Measurements from ENCODE around the gene PTPN1. TPM values are rescaled to one million over a fixed set of nuclear protein-coding genes. Genes with fewer than 3 reads are reported as not detected.
A peak's percentile ranks its signal among the peaks of the same experiment; 100 is the strongest.

PTPN1 gene
- total and polyA plus RNA-seq, 4 donors = 51.4 to 80.4 (median 64.7) TPM

DNA sequence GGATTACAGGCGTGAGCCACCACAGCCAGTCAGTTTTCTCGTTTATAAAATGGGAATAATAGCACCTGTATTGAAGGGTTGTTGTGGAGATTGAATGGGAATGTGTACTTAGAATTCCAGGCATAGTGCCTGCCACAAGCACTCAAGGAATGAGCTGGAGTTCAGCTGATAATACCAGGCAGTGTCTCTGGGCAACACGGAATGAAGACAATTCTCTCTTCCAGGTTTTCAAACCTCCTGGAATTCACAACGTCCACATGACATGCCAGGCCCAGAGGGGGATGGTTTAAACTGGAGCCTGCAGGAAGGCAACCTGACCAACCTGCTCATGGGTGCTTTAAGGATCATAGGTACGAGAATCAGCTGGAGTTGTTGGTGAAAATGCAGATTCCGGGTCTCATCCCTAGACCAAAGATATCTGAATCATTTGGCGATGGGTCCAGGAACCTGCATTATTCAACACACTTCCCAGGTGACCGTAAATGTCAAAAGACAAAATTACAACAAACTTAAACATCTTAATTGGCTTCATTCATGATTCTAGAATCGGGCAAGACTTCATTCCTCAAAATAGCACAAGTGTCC lies 1.9 kb upstream of the PTPN1 start:
- no peaks in the 10 kb centered on the region for H3K27me3 ChIP-seq (ENCODE audit: control insufficient read depth in 3 of 3, insufficient read depth in 3 of 3, low read length in 2 of 3)
- 78 to 90% methylated on average over 9 of the region's 9 CpGs for WGBS, 2 donors
- no peak overlapping the region for H3K4me3 ChIP-seq
- peaks cover 0 to 4% (median 0%) of the 10 kb centered on the region in 4 donors for H3K36me3 ChIP-seq (ENCODE audit: control insufficient read depth in 4 of 4, insufficient read depth in 4 of 4, low read length in 4 of 4)
- TF ChIP-seq, protein P1, sequence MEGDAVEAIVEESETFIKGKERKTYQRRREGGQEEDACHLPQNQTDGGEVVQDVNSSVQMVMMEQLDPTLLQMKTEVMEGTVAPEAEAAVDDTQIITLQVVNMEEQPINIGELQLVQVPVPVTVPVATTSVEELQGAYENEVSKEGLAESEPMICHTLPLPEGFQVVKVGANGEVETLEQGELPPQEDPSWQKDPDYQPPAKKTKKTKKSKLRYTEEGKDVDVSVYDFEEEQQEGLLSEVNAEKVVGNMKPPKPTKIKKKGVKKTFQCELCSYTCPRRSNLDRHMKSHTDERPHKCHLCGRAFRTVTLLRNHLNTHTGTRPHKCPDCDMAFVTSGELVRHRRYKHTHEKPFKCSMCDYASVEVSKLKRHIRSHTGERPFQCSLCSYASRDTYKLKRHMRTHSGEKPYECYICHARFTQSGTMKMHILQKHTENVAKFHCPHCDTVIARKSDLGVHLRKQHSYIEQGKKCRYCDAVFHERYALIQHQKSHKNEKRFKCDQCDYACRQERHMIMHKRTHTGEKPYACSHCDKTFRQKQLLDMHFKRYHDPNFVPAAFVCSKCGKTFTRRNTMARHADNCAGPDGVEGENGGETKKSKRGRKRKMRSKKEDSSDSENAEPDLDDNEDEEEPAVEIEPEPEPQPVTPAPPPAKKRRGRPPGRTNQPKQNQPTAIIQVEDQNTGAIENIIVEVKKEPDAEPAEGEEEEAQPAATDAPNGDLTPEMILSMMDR (IDR thresholded peaks at IDR 0.05; ENCODE audit: control extremely low read depth, extremely low read depth) = no peak
- ATAC-seq (ENCODE audit: insufficient read depth, low FRiP score) (no peak), DNase-seq (no peak)
- H3K9ac ChIP-seq (ENCODE audit: insufficient read depth in 1 of 2, low read length in 2 of 2) = no peak overlapping the region
- no peak overlapping the region for H3K27ac ChIP-seq (ENCODE audit: low read depth in 1 of 2, low read length in 1 of 2)
- no peaks in the 10 kb centered on the region for H3K9me3 ChIP-seq (ENCODE audit: control insufficient read depth in 4 of 4, insufficient read depth in 3 of 4, low read length in 3 of 4)
- peaks cover 0 to 48% (median 13%) of the 10 kb centered on the region in 5 donors for H3K4me1 ChIP-seq (ENCODE audit: control insufficient read depth in 5 of 5, insufficient read depth in 5 of 5, low read length in 5 of 5)

DNA sequence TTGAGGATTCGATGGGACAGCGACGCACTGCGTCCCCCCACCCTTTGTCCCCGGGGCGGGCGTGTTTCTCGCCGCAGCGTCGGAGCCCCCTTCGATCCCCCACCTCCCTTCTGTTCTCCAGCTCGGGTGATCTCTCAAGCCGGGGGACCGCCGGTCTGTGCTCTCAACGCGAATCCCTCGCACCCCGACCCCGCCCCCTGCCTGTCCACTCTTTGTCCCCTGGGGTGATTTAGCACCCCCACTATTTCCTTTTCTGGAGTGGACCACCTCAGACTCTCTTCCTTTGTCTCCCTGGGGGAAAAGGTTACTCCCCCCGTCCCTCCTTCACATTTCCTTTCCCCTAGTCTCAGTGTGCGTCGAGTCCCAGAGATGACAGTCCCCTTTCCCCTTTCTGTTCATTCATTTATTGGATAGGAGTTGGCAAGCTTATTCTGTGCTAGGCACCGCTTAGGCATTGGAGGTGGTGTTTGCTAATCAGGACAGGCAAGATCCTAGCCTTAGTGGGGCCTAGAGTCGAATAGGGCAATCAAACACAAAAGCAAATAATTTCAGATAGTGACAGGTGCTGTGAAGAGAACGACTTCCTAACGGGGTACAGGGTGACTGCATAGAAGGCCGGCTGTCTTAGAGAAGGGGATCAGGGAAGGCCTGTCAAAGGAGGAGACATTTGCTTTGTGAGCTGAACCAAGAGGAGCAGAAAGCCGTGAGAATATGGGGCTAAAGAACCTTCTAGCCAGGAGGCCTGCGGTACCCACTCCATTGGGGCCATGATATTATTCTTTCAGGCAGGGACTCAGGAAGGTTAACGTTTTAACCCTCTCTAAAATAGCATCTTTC lies 741 bp downstream of the PTPN1 start:
- Histone ChIP-seq H3K4me1 (ENCODE audit: control insufficient read depth in 5 of 5, insufficient read depth in 5 of 5, low read length in 5 of 5) (peaks cover 1 to 37% (median 11%) of the 10 kb centered on the region in 5 donors), H3K4me3 (peak overlapping the region; percentile 87), H3K36me3 (ENCODE audit: control insufficient read depth in 4 of 4, insufficient read depth in 4 of 4, low read length in 4 of 4) (peaks cover 0 to 4% (median 4%) of the 10 kb centered on the region in 4 donors), H3K27ac (ENCODE audit: low read depth in 1 of 2, low read length in 1 of 2) (peak overlapping the region; percentile 84 to 93), H3K9me3 (ENCODE audit: control insufficient read depth in 4 of 4, insufficient read depth in 3 of 4, low read length in 3 of 4) (no peaks in the 10 kb centered on the region), H3K27me3 (ENCODE audit: control insufficient read depth in 3 of 3, insufficient read depth in 3 of 3, low read length in 2 of 3) (no peaks in the 10 kb centered on the region), H3K9ac (ENCODE audit: insufficient read depth in 1 of 2, low read length in 2 of 2) (peak overlapping the region; percentile 81 to 85)
- ATAC-seq (ENCODE audit: insufficient read depth, low FRiP score) (peak; percentile 2), DNase-seq (peak in 2 of 3 donors; percentile 24 to 45)
- TF ChIP-seq, protein P1 (IDR thresholded peaks at IDR 0.05; ENCODE audit: control extremely low read depth, extremely low read depth) = no peak
- 3 to 5% methylated on average over 32 of the region's 32 CpGs for WGBS, 2 donors

DNA sequence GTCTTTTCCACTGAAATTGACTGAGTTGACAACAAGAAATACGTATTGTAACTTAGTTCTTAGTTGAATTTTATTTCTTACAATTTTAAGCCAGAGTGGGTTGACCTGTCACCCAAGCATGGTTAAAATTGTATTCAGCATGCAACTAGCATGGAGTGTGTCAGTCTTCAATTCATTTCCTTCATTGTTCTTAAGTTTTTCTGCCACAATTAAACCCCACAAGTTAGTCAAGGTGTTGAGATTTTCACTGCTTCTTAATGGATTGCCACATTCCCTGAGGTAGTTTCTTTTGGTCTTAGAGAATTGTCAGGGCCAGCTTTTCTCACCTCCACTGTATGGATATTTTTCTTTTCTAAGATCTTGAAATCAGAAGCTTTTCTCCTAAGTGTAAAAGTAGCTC lies 2.1 kb downstream of the PTPN1 start:
- H3K4me3 ChIP-seq = peak overlapping the region; percentile 19
- TF ChIP-seq, protein P1 (IDR thresholded peaks at IDR 0.05; ENCODE audit: control extremely low read depth, extremely low read depth) = no peak
- H3K9ac ChIP-seq (ENCODE audit: insufficient read depth in 1 of 2, low read length in 2 of 2) = peak overlapping the region in 1 of 2 donors; percentile 61
- ATAC-seq (ENCODE audit: insufficient read depth, low FRiP score) = no peak
- H3K27me3 ChIP-seq (ENCODE audit: control insufficient read depth in 3 of 3, insufficient read depth in 3 of 3, low read length in 2 of 3) = no peaks in the 10 kb centered on the region
- H3K27ac ChIP-seq (ENCODE audit: low read depth in 1 of 2, low read length in 1 of 2) = peak overlapping the region in 1 of 2 donors; percentile 76
- DNase-seq = no peak
- H3K9me3 ChIP-seq (ENCODE audit: control insufficient read depth in 4 of 4, insufficient read depth in 3 of 4, low read length in 3 of 4) = no peaks in the 10 kb centered on the region
- WGBS, 2 donors = 70 to 79% methylated on average over 1 of the region's 1 CpG
- peaks cover 1 to 37% (median 11%) of the 10 kb centered on the region in 5 donors for H3K4me1 ChIP-seq (ENCODE audit: control insufficient read depth in 5 of 5, insufficient read depth in 5 of 5, low read length in 5 of 5)
- peaks cover 0 to 4% (median 4%) of the 10 kb centered on the region in 4 donors for H3K36me3 ChIP-seq (ENCODE audit: control insufficient read depth in 4 of 4, insufficient read depth in 4 of 4, low read length in 4 of 4)

Data from lung (tissue), 12 donors.